CD4-positive, CD25-positive, alpha-beta regulatory T cell (primary cell): ENCODE measurements around the gene CCDC86. TPM values are rescaled to one million over a fixed set of nuclear protein-coding genes. Genes with fewer than 3 reads are reported as not detected.
"Not testable (repeated sequence)": the region's sequence is repeated elsewhere in the genome, so short reads cannot be mapped to it uniquely, and the experiment has no call there.

Experiments
- ATAC-seq, 2 donors: fragments of 150-1000 bp; cut with Tn5 transposase; one replicate each; pipeline ENCODE4 v1.10.0; 2021; ENCODE audit warnings: low read depth in 2 of 2, moderate number of reproducible peaks in 2 of 2, moderate library complexity in 1 of 2
- DNase-seq, 3 donors: peaks; one replicate each; pipeline versions ENCODE4 v3.0.0 to v3.0.0-alpha.2; 2012 to 2022; ENCODE audit warnings: mixed read lengths in 1 of 3
- H3K27ac ChIP-seq: one replicate; pipeline ENCODE4 v1.7.0; 2013; ENCODE audit warnings: mild to moderate bottlenecking, low read length; ENCODE audit not compliant: insufficient read depth, poor library complexity, severe bottlenecking
- H3K27me3 ChIP-seq: one replicate; pipeline ENCODE4 v1.7.0; 2013; ENCODE audit warnings: low read length; ENCODE audit not compliant: control insufficient read depth, insufficient read depth
- H3K36me3 ChIP-seq: one replicate; pipeline ENCODE4 v1.7.0; 2013; ENCODE audit warnings: mild to moderate bottlenecking, low read length, moderate library complexity; ENCODE audit not compliant: control insufficient read depth, insufficient read depth
- H3K4me1 ChIP-seq: 2 replicates; pipeline ENCODE4 v1.7.0; 2013; ENCODE audit warnings: mild to moderate bottlenecking, low read length; ENCODE audit not compliant: insufficient read depth, control insufficient read depth, poor library complexity, severe bottlenecking
- H3K4me3 ChIP-seq: one replicate; pipeline ENCODE4 v1.7.0; 2013; ENCODE audit warnings: low read depth, mild to moderate bottlenecking, low read length, moderate library complexity
- H3K9me3 ChIP-seq, 2 experiments: 1 replicate in 1 of 2; 2 replicates in 1 of 2; pipeline ENCODE4 v1.7.0; 2013; ENCODE audit warnings: low read length in 2 of 2, mild to moderate bottlenecking in 1 of 2, moderate library complexity in 1 of 2; ENCODE audit not compliant: control insufficient read depth in 2 of 2
- H3K27ac Mint-ChIP-seq, 3 donors: one replicate each; pipeline ENCODE4 v1.8.0; 2020 to 2022; ENCODE audit warnings: mild to moderate bottlenecking in 3 of 3, mixed read lengths in 3 of 3, moderate library complexity in 2 of 3
- H3K27me3 Mint-ChIP-seq: one replicate; pipeline ENCODE4 v1.8.0; 2022; ENCODE audit warnings: mild to moderate bottlenecking, mixed read lengths
- H3K36me3 Mint-ChIP-seq: one replicate; pipeline ENCODE4 v1.8.0; 2020; ENCODE audit warnings: mixed read lengths
- H3K4me1 Mint-ChIP-seq, 4 donors: one replicate each; pipeline ENCODE4 v1.8.0; 2020 to 2022; ENCODE audit warnings: mixed read lengths in 4 of 4, mild to moderate bottlenecking in 1 of 4
- H3K4me3 Mint-ChIP-seq, 4 donors: one replicate each; pipeline ENCODE4 v1.8.0; 2020 to 2022; ENCODE audit warnings: mild to moderate bottlenecking in 4 of 4, mixed read lengths in 4 of 4, moderate library complexity in 3 of 4
- H3K9me3 Mint-ChIP-seq, 7 donors: one replicate each; pipeline ENCODE4 v1.8.0; 2020 to 2022; ENCODE audit warnings: mixed read lengths in 7 of 7, mild to moderate bottlenecking in 3 of 7, moderate library complexity in 2 of 7
- polyA plus RNA-seq, 4 donors: library from polyadenylated mRNA; unstranded; fragments of 300-500 nt; fragmentation: Illumina TruSeq; gene quantifications; one replicate each; pipeline ENCODE4 v1.2.3, GENCODE V29; 2021
- total RNA-seq: library from RNA; stranded (reverse); gene quantifications from one replicate; pipeline ENCODE4 v1.2.3, GENCODE V29; 2022

CCDC86 gene
- total and polyA plus RNA-seq, 5 donors from 2014 or later = 7.0 to 12.8 (median 8.8) TPM

DNA sequence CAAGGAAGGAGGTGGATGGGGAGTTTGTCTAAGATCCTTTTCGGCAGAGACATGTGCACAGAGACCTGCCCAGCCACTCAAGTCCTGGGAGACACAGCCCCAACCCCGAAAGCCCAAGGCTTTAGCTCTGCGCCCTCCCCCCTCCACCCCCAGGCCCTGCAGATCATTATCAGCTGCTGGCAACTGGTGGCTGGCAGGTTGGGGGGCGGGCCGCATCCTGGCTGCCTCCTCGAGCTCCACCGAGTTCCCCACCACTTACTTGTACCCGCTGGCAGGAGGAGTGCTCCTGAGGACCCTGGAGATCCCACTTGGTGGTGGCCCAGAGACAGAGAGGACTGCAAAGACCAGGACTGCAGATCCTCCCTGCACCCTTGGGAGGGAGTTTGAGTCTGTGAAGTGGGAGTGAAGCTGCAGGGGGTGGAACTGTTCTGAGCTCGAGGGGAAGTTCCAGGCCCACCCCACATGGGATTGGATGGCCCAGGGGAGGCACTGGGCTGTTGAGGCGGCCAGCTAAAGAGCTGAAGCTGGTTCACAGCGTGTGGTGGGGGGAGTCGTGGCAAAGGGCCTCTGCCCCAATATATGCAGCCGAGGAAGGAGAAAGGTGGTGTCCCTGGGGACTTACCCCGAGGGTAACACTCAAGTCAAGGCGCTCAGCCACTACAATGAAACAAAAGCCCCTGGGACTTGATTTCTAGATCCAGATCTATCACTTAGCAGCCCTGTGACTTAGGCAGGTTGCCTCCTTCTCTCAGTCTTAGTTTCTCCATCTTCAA is 19.9 kb upstream of the CCDC86 start:
- Histone ChIP-seq H3K4me1 (no peaks in the 10 kb centered on the region), H3K36me3 (no peaks in the 10 kb centered on the region), H3K27ac (no peak overlapping the region), H3K4me3 (no peak overlapping the region), H3K27me3 (no peaks in the 10 kb centered on the region), H3K9me3 (peaks cover 3 to 7% of the 10 kb centered on the region in 2 experiments)
- Mint-ChIP-seq H3K27me3 (peaks cover 15% of the 10 kb centered on the region), H3K4me1 (no peaks in the 10 kb centered on the region), H3K4me3 (no peak overlapping the region), H3K27ac (no peak overlapping the region), H3K9me3 (peaks cover 0 to 7% (median 3%) of the 10 kb centered on the region in 7 donors), H3K36me3 (no peaks in the 10 kb centered on the region)
- DNase-seq = no peak
- no peak for ATAC-seq

GRCh38 chr11:60823745-60824306 is 18.1 kb upstream of the CCDC86 start:
- H3K4me3 Mint-ChIP-seq, H3K27me3 ChIP-seq, H3K9me3 Mint-ChIP-seq, H3K4me1 ChIP-seq, H3K27ac ChIP-seq, ATAC-seq, H3K36me3 Mint-ChIP-seq, H3K4me1 Mint-ChIP-seq, H3K36me3 ChIP-seq, DNase-seq, H3K27ac Mint-ChIP-seq, H3K9me3 ChIP-seq, H3K4me3 ChIP-seq: not testable (repeated sequence)
- H3K27me3 Mint-ChIP-seq = peaks cover 19% of the 10 kb centered on the region

- Mint-ChIP-seq H3K4me3 (no peak overlapping the region), H3K9me3 (no peaks in the 10 kb centered on the region), H3K36me3 (no peaks in the 10 kb centered on the region), H3K27ac (no peak overlapping the region), H3K4me1 (no peaks in the 10 kb centered on the region), H3K27me3 (peaks cover 18% of the 10 kb centered on the region)
- Histone ChIP-seq H3K4me1 (no peaks in the 10 kb centered on the region), H3K4me3 (no peak overlapping the region), H3K27me3 (no peaks in the 10 kb centered on the region), H3K36me3 (no peaks in the 10 kb centered on the region), H3K9me3 (no peaks in the 10 kb centered on the region), H3K27ac (no peak overlapping the region)
- ATAC-seq (no peak), DNase-seq (no peak)
These were observed 16.8 kb upstream of the CCDC86 start for GRCh38 chr11:60825118-60825517.

- peaks cover 0 to 3% (median 0%) of the 10 kb centered on the region in 4 donors for H3K4me1 Mint-ChIP-seq
- H3K27ac Mint-ChIP-seq = no peak overlapping the region
- no peaks in the 10 kb centered on the region for H3K36me3 Mint-ChIP-seq
- Histone ChIP-seq H3K27me3 (no peaks in the 10 kb centered on the region), H3K9me3 (no peaks in the 10 kb centered on the region), H3K4me3 (no peak overlapping the region), H3K27ac (no peak overlapping the region), H3K4me1 (no peaks in the 10 kb centered on the region), H3K36me3 (no peaks in the 10 kb centered on the region)
- DNase-seq (no peak), ATAC-seq (no peak)
- H3K27me3 Mint-ChIP-seq = peaks cover 18% of the 10 kb centered on the region
- no peaks in the 10 kb centered on the region for H3K9me3 Mint-ChIP-seq
- no peak overlapping the region for H3K4me3 Mint-ChIP-seq
These were observed 16.1 kb upstream of the CCDC86 start for GRCh38 chr11:60825790-60826189.

- H3K27ac Mint-ChIP-seq = peak overlapping the region in 1 of 3 donors; percentile 3
- no peak overlapping the region for H3K27ac ChIP-seq
- H3K4me3 Mint-ChIP-seq = no peak overlapping the region
These were observed 11.3 kb upstream of the CCDC86 start for GRCh38 chr11:60830478-60831142.

GRCh38 chr11:60831143-60831500 is 10.8 kb upstream of the CCDC86 start:
- no peak overlapping the region for H3K4me3 ChIP-seq
- peaks cover 19% of the 10 kb centered on the region for H3K27me3 Mint-ChIP-seq
- DNase-seq (peak; percentile 63 to 84 (median 73)), ATAC-seq (peak; percentile 74 to 86)
- no peaks in the 10 kb centered on the region for H3K27me3 ChIP-seq
- H3K27ac Mint-ChIP-seq = peak overlapping the region in 1 of 3 donors; percentile 3
- H3K36me3 ChIP-seq = no peaks in the 10 kb centered on the region
- no peaks in the 10 kb centered on the region for H3K9me3 Mint-ChIP-seq
- no peaks in the 10 kb centered on the region for H3K9me3 ChIP-seq
- H3K36me3 Mint-ChIP-seq = no peaks in the 10 kb centered on the region
- no peak overlapping the region for H3K4me3 Mint-ChIP-seq
- H3K4me1 ChIP-seq = no peaks in the 10 kb centered on the region
- peaks cover 0 to 3% (median 0%) of the 10 kb centered on the region in 4 donors for H3K4me1 Mint-ChIP-seq
- H3K27ac ChIP-seq = no peak overlapping the region

More at GRCh38 chr11:60830478-60831142, 11.3 kb upstream of the CCDC86 start:
- peaks cover 0 to 3% (median 0%) of the 10 kb centered on the region in 4 donors for H3K4me1 Mint-ChIP-seq
- no peaks in the 10 kb centered on the region for H3K36me3 Mint-ChIP-seq
- Histone ChIP-seq H3K4me3 (no peak overlapping the region), H3K27me3 (no peaks in the 10 kb centered on the region), H3K4me1 (no peaks in the 10 kb centered on the region), H3K36me3 (no peaks in the 10 kb centered on the region), H3K9me3 (no peaks in the 10 kb centered on the region)
- DNase-seq = no peak
- peak in 1 of 2 donors; percentile 51 for ATAC-seq
- H3K27me3 Mint-ChIP-seq = peaks cover 19% of the 10 kb centered on the region
- no peaks in the 10 kb centered on the region for H3K9me3 Mint-ChIP-seq

- Histone ChIP-seq H3K4me3 (no peak overlapping the region), H3K9me3 (no peaks in the 10 kb centered on the region), H3K27me3 (no peaks in the 10 kb centered on the region), H3K4me1 (no peaks in the 10 kb centered on the region), H3K36me3 (no peaks in the 10 kb centered on the region), H3K27ac (no peak overlapping the region)
- H3K4me1 Mint-ChIP-seq = peaks cover 0 to 3% (median 0%) of the 10 kb centered on the region in 4 donors
- H3K36me3 Mint-ChIP-seq = no peaks in the 10 kb centered on the region
- H3K27me3 Mint-ChIP-seq = peaks cover 19% of the 10 kb centered on the region
- no peak overlapping the region for H3K4me3 Mint-ChIP-seq
- ATAC-seq (no peak), DNase-seq (no peak)
- no peaks in the 10 kb centered on the region for H3K9me3 Mint-ChIP-seq
- no peak overlapping the region for H3K27ac Mint-ChIP-seq
These were observed 10.3 kb upstream of the CCDC86 start for GRCh38 chr11:60831501-60832079.
